K562 (cell line): ENCODE results near the gene PITPNM3. TPM values are rescaled to one million over a fixed set of nuclear protein-coding genes. Genes with fewer than 3 reads are reported as not detected.

ENCODE experiments used
- ATAC-seq: fragments of 200-7000 bp; cut with Tn5 transposase; 3 replicates; pipeline ENCODE4 v1.9.1; 2020; ENCODE audit warnings: moderate library complexity
- BruUV-seq: library from RNA; stranded (reverse); fragments of 400-500 nt; replicated peaks from 2 replicates; lab custom pipeline; 2021; lab: Mats Ljungman, UMichigan
- CTCF ChIA-PET: fragments of 300-600 bp; formaldehyde crosslinking; extraction: SDS; loops from one replicate; lab custom pipeline; 2021; ENCODE audit warnings: low intra/inter-chr PET ratio; lab: Yijun Ruan, JAX
- POLR2A ChIA-PET: fragments of 300-600, 350-650 bp; sonication (Branson Sonifier 250); formaldehyde crosslinking; extraction: SDS; loops from one replicate; lab custom pipeline; 2021; ENCODE audit warnings: antibody characterized with exemption, inconsistent platforms; lab: Yijun Ruan, JAX
- DNase-seq, 4 experiments: peaks; one replicate each; pipeline versions ENCODE4 v3.0.0 to v3.0.0-alpha.2; 2011 to 2018; ENCODE audit warnings: low spot score in 3 of 4, mixed read lengths in 3 of 4; ENCODE audit errors: extremely low read depth in 1 of 4
- FAIRE-seq: peaks from 2 replicates; lab custom pipeline; 2011; peaks lifted over from hg19 to GRCh38; lab: Jason Lieb, UNC
- H2AFZ ChIP-seq: 2 replicates; pipeline ENCODE4 v1.6.0; 2011; ENCODE audit warnings: low read depth, low read length, control low read depth, inconsistent platforms
- H3K27ac ChIP-seq: fragments of 200-600 bp; 3 replicates; pipeline ENCODE4 v1.8.0; 2011; ENCODE audit warnings: low read depth, mild to moderate bottlenecking, control low read depth, inconsistent platforms, low read length, moderate library complexity, mixed read lengths; ENCODE audit errors: extremely low read depth
- H3K27me3 ChIP-seq, 2 experiments: fragments of 300-600 bp in 1 of 2; 2 replicates in 1 of 2; 3 replicates in 1 of 2; pipeline versions ENCODE4 v1.6.0 to v1.8.0; 2011; ENCODE audit warnings: inconsistent platforms in 2 of 2, low read length in 2 of 2, mild to moderate bottlenecking in 1 of 2, mixed read lengths in 1 of 2, moderate library complexity in 1 of 2; ENCODE audit not compliant: control insufficient read depth in 2 of 2, insufficient read depth in 2 of 2
- H3K36me3 ChIP-seq: fragments of 300-600 bp; 3 replicates; pipeline ENCODE4 v1.8.0; 2011; ENCODE audit warnings: mild to moderate bottlenecking, low read length, inconsistent platforms; ENCODE audit not compliant: control insufficient read depth, insufficient read depth
- H3K4me1 ChIP-seq, 2 experiments: fragments of 200-600 bp in 1 of 2; replicated peaks in 1 of 2; 2 replicates in 1 of 2; 3 replicates in 1 of 2; pipeline versions ENCODE4 v1.5.1 to v1.8.0; 2011; ENCODE audit warnings: inconsistent platforms in 2 of 2, low read length in 2 of 2, mild to moderate bottlenecking in 1 of 2, mixed read lengths in 1 of 2, moderate library complexity in 1 of 2; ENCODE audit not compliant: control insufficient read depth in 2 of 2, insufficient read depth in 2 of 2
- H3K4me2 ChIP-seq: 2 replicates; pipeline ENCODE4 v1.6.1; 2011; ENCODE audit warnings: low read length, control low read depth, inconsistent platforms, mixed read lengths; ENCODE audit not compliant: insufficient read depth
- H3K4me3 ChIP-seq: fragments of 200-600 bp; sonication (generic), shearing (Covaris generic); 2 replicates; pipeline ENCODE4 v1.5.1; 2016; ENCODE audit warnings: control low read depth, inconsistent platforms
- H3K79me2 ChIP-seq: fragments of 200-600 bp; 3 replicates; pipeline ENCODE4 v1.8.0; 2011; ENCODE audit warnings: low read length, inconsistent platforms; ENCODE audit not compliant: control insufficient read depth, insufficient read depth
- H3K9ac ChIP-seq, 2 experiments: 2 replicates each; pipeline versions ENCODE4 v1.6.0 to v1.6.1; 2011; ENCODE audit warnings: low read depth in 2 of 2, low read length in 2 of 2, control low read depth in 1 of 2, inconsistent platforms in 1 of 2, mild to moderate bottlenecking in 1 of 2, mixed read lengths in 1 of 2; ENCODE audit not compliant: insufficient read depth in 1 of 2
- H3K9me1 ChIP-seq: one replicate; pipeline ENCODE4 v1.6.0; 2011; ENCODE audit warnings: inconsistent platforms, mild to moderate bottlenecking, low read length, moderate library complexity; ENCODE audit not compliant: control insufficient read depth, insufficient read depth
- H3K9me3 ChIP-seq: replicated peaks from 2 replicates; pipeline ENCODE4 v1.5.1; 2011; ENCODE audit warnings: low read depth, low read length, inconsistent platforms; ENCODE audit not compliant: control insufficient read depth, insufficient read depth
- H4K20me1 ChIP-seq: replicated peaks from 2 replicates; pipeline ENCODE4 v1.6.1; 2011; ENCODE audit warnings: low read length, inconsistent platforms, mixed read lengths; ENCODE audit not compliant: control insufficient read depth, insufficient read depth
- ATF2 ChIP-seq: sonication (generic); formaldehyde crosslinking; IDR thresholded peaks from 2 replicates; pipeline ENCODE4 v1.8.1; 2022; ENCODE audit warnings: missing genetic modification reagents
- COPS2 ChIP-seq: fragments of 450-650 bp; conservative IDR thresholded peaks from 2 replicates; pipeline ENCODE4 v1.6.1; 2016; ENCODE audit warnings: mild to moderate bottlenecking, moderate library complexity
- ETV1 ChIP-seq: fragments of 450-650 bp; conservative IDR thresholded peaks from 2 replicates; pipeline ENCODE4 v1.6.1; 2016; ENCODE audit warnings: missing genetic modification characterization, control low read depth, low read depth, missing compliant biosample characterization
- IRF1 ChIP-seq: sonication (generic); formaldehyde crosslinking; IDR thresholded peaks from 2 replicates; pipeline ENCODE4 v1.8.0; 2022; ENCODE audit warnings: missing genetic modification reagents, mild to moderate bottlenecking, borderline replicate concordance
- RNF2 ChIP-seq: sonication (generic); IDR thresholded peaks from 2 replicates; pipeline ENCODE4 v1.6.1; 2016
- SNAPC5 ChIP-seq: fragments of 250-450 bp; sonication (Bioruptor Pico); IDR thresholded peaks from 2 replicates; pipeline ENCODE4 v1.8.0; 2021; ENCODE audit warnings: moderate library complexity, mild to moderate bottlenecking, inconsistent platforms
- ZBED1 ChIP-seq: IDR thresholded peaks from 2 replicates; pipeline ENCODE4 v1.6.1; 2014
- ZBTB34 ChIP-seq: fragments of 250-450 bp; sonication (Bioruptor Pico); IDR thresholded peaks from 2 replicates; pipeline ENCODE4 v1.8.0; 2021; ENCODE audit warnings: mild to moderate bottlenecking, moderate library complexity
- ZNF445 ChIP-seq: fragments of 250-450 bp; sonication (Bioruptor Pico); IDR thresholded peaks from 2 replicates; pipeline ENCODE4 v1.4.0; 2020; ENCODE audit warnings: low read depth, mild to moderate bottlenecking, moderate library complexity
- ZNF583 ChIP-seq: fragments of 250-450 bp; sonication (Bioruptor Pico); IDR thresholded peaks from 2 replicates; pipeline ENCODE4 v1.4.0; 2020
- WGBS: fragments of 100-300 bp; shearing (Covaris generic); methylation state at CpG from one replicate; pipeline ENCODE4 v1.1.6; 2016; ENCODE audit warnings: low coverage, mixed read lengths; ENCODE audit not compliant: insufficient coverage; ENCODE audit errors: missing lambda C conversion rate; 5-methylcytosine and 5-hydroxymethylcytosine counted together
- in situ Hi-C: fragments of 300-500 bp; cut with MboI; formaldehyde crosslinking; loops from 4 replicates; pipeline ENCODE4 v1.15.0; 2018; ENCODE audit warnings: inconsistent platforms, mixed read lengths
- intact Hi-C: fragments of 100-400 bp; cut with micrococcal nuclease; formaldehyde crosslinking; loops from 2 replicates; pipeline ENCODE4 v1.14.2; 2022
- polyA plus RNA-seq, 8 experiments: library from polyadenylated mRNA; depleted of rRNA in 4 of 8; stranded (reverse) in 5 of 8; unstranded in 3 of 8; fragments of >200 nt; fragmentation: Nextera tagmentation in 2 of 8; fragmentation: Illumina TruSeq in 1 of 8; extraction: Ambion mirVana in 2 of 8; extraction: Trizol in 1 of 8; gene quantifications; 2 replicates each; pipeline versions ENCODE4 v1.2.1 to v1.2.3, GENCODE V29; 2011 to 2014; ENCODE audit warnings: inconsistent platforms in 1 of 8, missing spikeins in 1 of 8
- total RNA-seq, 7 experiments: library from RNA; depleted of rRNA in 6 of 7; stranded (reverse); fragments of >200 nt in 6 of 7; fragmentation: Illumina TruSeq in 2 of 7; extraction: Trizol in 2 of 7; gene quantifications; 2 replicates each; pipeline versions ENCODE4 v1.2.1 to v1.2.3, GENCODE V29; 2011 to 2021; ENCODE audit warnings: low replicate concordance in 1 of 7

PITPNM3 gene
- total and polyA plus RNA-seq, 9 of the 15 experiments (the other 6 are each of a cell fraction or from before 2014, with no cell fraction given), result 0.14 to 0.38 (median 0.22) TPM; not detected in 2

GRCh38 chr17:6508016-6508415, 48.3 kb downstream of the PITPNM3 start:
- ChIA-PET CTCF (no interaction called here), POLR2A (interaction anchor here (1.2 kb wide), 1 partner anchor 20 kb away, joined by 4 read pairs; no protein-coding TSS in a partner anchor)
- Histone ChIP-seq H3K36me3 (no peaks in the 10 kb centered on the region), H3K4me3 (no peak overlapping the region), H4K20me1 (no peaks in the 10 kb centered on the region), H3K9me1 (no peaks in the 10 kb centered on the region), H3K4me2 (no peak overlapping the region), H3K4me1 (peaks cover 0 to 4% of the 10 kb centered on the region in 2 experiments; a peak in 3 of 5 replicates), H3K9ac (no peak overlapping the region; a peak in 1 of 4 replicates), H3K27ac (no peak overlapping the region), H3K79me2 (no peaks in the 10 kb centered on the region), H2AFZ (no peak overlapping the region), H3K9me3 (no peaks in the 10 kb centered on the region), H3K27me3 (peaks cover 0 to 31% of the 10 kb centered on the region in 2 experiments; a peak in 3 of 5 replicates)
- WGBS, result 12% methylated on average over 10 of the region's 12 CpGs
- no TSS peak for BruUV-seq
- TF ChIP-seq ZBTB34 (CRISPR knock-in tag) (no peak), ZNF445 (CRISPR knock-in tag) (no peak), RNF2 (no peak), COPS2 (no peak), ZNF583 (CRISPR knock-in tag) (no peak), ATF2 (CRISPR knock-in tag) (no peak), ZBED1 (no peak), SNAPC5 (CRISPR knock-in tag) (no peak), ETV1 (tag) (no peak), IRF1 (CRISPR knock-in tag) (no peak)
- ATAC-seq, result no peak
- FAIRE-seq, result no peak
- in situ Hi-C loops, result no loop called here
- no peak for DNase-seq
- intact Hi-C loops, result no loop called here
